Gastrocnemius medialis (tissue), 4 donors: ENCODE data around the gene DHDDS.

Experiments
- CTCF ChIP-seq, 5 experiments: fragments of 450-650 bp in 3 of 5; fragments of 200-600 bp in 2 of 5; sonication (generic) in 2 of 5; IDR thresholded peaks in 4 of 5; conservative IDR thresholded peaks in 1 of 5; 1 replicate in 4 of 5; 2 replicates in 1 of 5; pipeline ENCODE4 v1.5.1; 2016 to 2019; ENCODE audit warnings: antibody characterized with exemption in 5 of 5, mild to moderate bottlenecking in 3 of 5, moderate library complexity in 3 of 5
- POLR2A ChIP-seq, 2 donors: fragments of 450-650 bp; IDR thresholded peaks; one replicate each; pipeline ENCODE4 v1.6.1; 2017; ENCODE audit warnings: antibody characterized with exemption in 2 of 2, mild to moderate bottlenecking in 2 of 2, moderate library complexity in 2 of 2

GRCh38 chr1:26471498-26472319, 39.6 kb downstream of the DHDDS start:
- TF ChIP-seq POLR2A (IDR thresholded peaks at IDR 0.05) (no peak), CTCF (IDR thresholded peaks at IDR 0.05 in 4 of 5, conservative IDR thresholded peaks at IDR 0.05 in 1 of 5) (no peak)
